Esophagus muscularis mucosa (tissue), 4 donors: ENCODE results near the gene TMEM150A. TPM values are rescaled to one million over a fixed set of nuclear protein-coding genes. Genes with fewer than 3 reads are reported as not detected.

ENCODE experiments used
- DNase-seq: peaks from one replicate; pipeline ENCODE4 v3.0.0-alpha.2; 2017; ENCODE audit errors: extremely low spot score
- H3K27ac ChIP-seq, 4 donors: fragments of 200-600 bp; sonication (generic); replicated peaks in 1 of 4; 1 replicate in 3 of 4; 2 replicates in 1 of 4; pipeline ENCODE4 v1.5.1; 2016 to 2019; ENCODE audit warnings: mild to moderate bottlenecking in 1 of 4
- H3K27me3 ChIP-seq, 4 donors: fragments of 200-600 bp; sonication (generic); one replicate each; pipeline versions ENCODE4 v1.5.1 to v1.6.0; 2016 to 2019
- H3K36me3 ChIP-seq, 4 donors: fragments of 200-600 bp; sonication (generic); one replicate each; pipeline ENCODE4 v1.5.1; 2016 to 2019
- H3K4me1 ChIP-seq, 4 donors: fragments of 200-600 bp; sonication (generic); one replicate each; pipeline ENCODE4 v1.5.1; 2016 to 2019
- H3K4me3 ChIP-seq, 4 donors: fragments of 200-600 bp; sonication (generic); 1 replicate in 2 of 4; 2 replicates in 2 of 4; pipeline ENCODE4 v1.5.1; 2016 to 2019; ENCODE audit warnings: mild to moderate bottlenecking in 4 of 4, moderate library complexity in 1 of 4
- H3K9me3 ChIP-seq, 4 donors: fragments of 200-600 bp; sonication (generic); 1 replicate in 3 of 4; 2 replicates in 1 of 4; pipeline ENCODE4 v1.5.1; 2016 to 2019
- CTCF ChIP-seq, 3 experiments: fragments of 200-600 bp in 2 of 3; fragments of 450-650 bp in 1 of 3; sonication (generic) in 2 of 3; IDR thresholded peaks; one replicate each; pipeline ENCODE4 v1.5.1; 2017 to 2019; ENCODE audit warnings: antibody characterized with exemption in 3 of 3, mild to moderate bottlenecking in 2 of 3, moderate library complexity in 1 of 3
- EP300 ChIP-seq: sonication (generic); formaldehyde crosslinking; IDR thresholded peaks from one replicate; pipeline ENCODE4 v1.6.1; 2017; ENCODE audit warnings: antibody characterized with exemption
- POLR2A ChIP-seq: fragments of 450-650 bp; IDR thresholded peaks from one replicate; pipeline ENCODE4 v1.6.1; 2017; ENCODE audit warnings: antibody characterized with exemption, moderate library complexity, mild to moderate bottlenecking, low read depth
- POLR2AphosphoS5 ChIP-seq, 2 donors: sonication (generic); formaldehyde crosslinking; IDR thresholded peaks; one replicate each; pipeline ENCODE4 v1.6.1; 2017; ENCODE audit warnings: antibody characterized with exemption in 2 of 2
- WGBS: methylation state at CpG from one replicate; pipeline ENCODE4 v1.1.5; 2018; 5-methylcytosine and 5-hydroxymethylcytosine counted together
- intact Hi-C: fragments of 100-400 bp; cut with DNase I; formaldehyde crosslinking; loops from one replicate; pipeline ENCODE4 v1.15.1; 2023
- total RNA-seq, 4 donors: library from RNA; depleted of rRNA; stranded (reverse); fragments of >200 nt; gene quantifications; one replicate each; pipeline versions ENCODE4 v1.1.0 to v1.2.1, GENCODE V29; 2016

Gene TMEM150A
- total RNA-seq, 4 donors from 2014 or later: 22.9 to 36.7 (median 27.5) TPM

GRCh38 chr2:85601771-85602475, 575 bp downstream of the TMEM150A start:
- Histone ChIP-seq H3K36me3 (peaks cover 13 to 46% (median 41%) of the 10 kb centered on the region in 4 donors), H3K27ac (peak overlapping the region; percentile 88 to 95 (median 92)), H3K27me3 (no peaks in the 10 kb centered on the region), H3K4me1 (peaks cover 50 to 73% (median 64%) of the 10 kb centered on the region in 4 donors), H3K9me3 (no peaks in the 10 kb centered on the region), H3K4me3 (peak overlapping the region; percentile 74 to 95 (median 84))
- no peak for DNase-seq
- WGBS: 9% methylated on average over 16 of the region's 36 CpGs
- intact Hi-C loops: loop anchor here (5.0 kb wide), 1 partner anchor 170 kb away; no protein-coding TSS in a partner anchor
- TF ChIP-seq CTCF (IDR thresholded peaks at IDR 0.05) (no peak), EP300 (no peak), POLR2A (no peak), POLR2AphosphoS5 (IDR thresholded peaks at IDR 0.05) (no peak)

GRCh38 chr2:85600951-85601770, 1.3 kb downstream of the TMEM150A start:
- Histone ChIP-seq H3K4me3 (peak overlapping the region; percentile 74 to 95 (median 84)), H3K27ac (peak overlapping the region; percentile 88 to 95 (median 92)), H3K36me3 (peaks cover 15 to 46% (median 44%) of the 10 kb centered on the region in 4 donors), H3K4me1 (peaks cover 51 to 73% (median 66%) of the 10 kb centered on the region in 4 donors), H3K9me3 (no peaks in the 10 kb centered on the region), H3K27me3 (no peaks in the 10 kb centered on the region)
- TF ChIP-seq POLR2AphosphoS5 (IDR thresholded peaks at IDR 0.05): no peak
- TF ChIP-seq CTCF (IDR thresholded peaks at IDR 0.05): no peak
- no peak for TF ChIP-seq EP300
- TF ChIP-seq POLR2A: no peak
- 63% methylated on average over 4 of the region's 6 CpGs for WGBS
- intact Hi-C loops: loop anchor here (5.0 kb wide), 1 partner anchor 169 kb away; no protein-coding TSS in a partner anchor
- no peak for DNase-seq

- DNase-seq: no peak
- TF ChIP-seq CTCF (IDR thresholded peaks at IDR 0.05) (no peak), EP300 (no peak), POLR2A (no peak), POLR2AphosphoS5 (IDR thresholded peaks at IDR 0.05) (no peak)
- Histone ChIP-seq H3K27ac (peak overlapping the region in 1 of 4 donors; percentile 88), H3K4me1 (peaks cover 43 to 67% (median 59%) of the 10 kb centered on the region in 4 donors), H3K4me3 (no peak overlapping the region), H3K9me3 (no peaks in the 10 kb centered on the region), H3K36me3 (peaks cover 15 to 46% (median 44%) of the 10 kb centered on the region in 4 donors), H3K27me3 (no peaks in the 10 kb centered on the region)
- 100% methylated on average over 1 of the region's 3 CpGs for WGBS
- intact Hi-C loops: loop anchor here (5.0 kb wide), 1 partner anchor 168 kb away; no protein-coding TSS in a partner anchor
These were observed 2.3 kb downstream of the TMEM150A start for GRCh38 chr2:85600235-85600575.

GRCh38 chr2:85599468-85600234, 2.8 kb downstream of the TMEM150A start:
- peak overlapping the region in 1 of 4 donors; percentile 88 for H3K27ac ChIP-seq
- TF ChIP-seq CTCF (IDR thresholded peaks at IDR 0.05): no peak
- no peaks in the 10 kb centered on the region for H3K27me3 ChIP-seq
- peaks cover 15 to 46% (median 44%) of the 10 kb centered on the region in 4 donors for H3K36me3 ChIP-seq
- intact Hi-C loops: loop anchor here (5.0 kb wide), 2 partner anchors 37 to 167 kb away; partner anchors contain the start of gene GGCX
- peaks cover 42 to 67% (median 59%) of the 10 kb centered on the region in 4 donors for H3K4me1 ChIP-seq
- no peak overlapping the region for H3K4me3 ChIP-seq
- no peak for DNase-seq
- H3K9me3 ChIP-seq: no peaks in the 10 kb centered on the region
- 76% methylated on average over 16 of the region's 17 CpGs for WGBS
